Peyer's patch (tissue), 4 donors: ENCODE results near the gene TNS3. TPM values are rescaled to one million over a fixed set of nuclear protein-coding genes. Genes with fewer than 3 reads are reported as not detected.

Experiments
- DNase-seq, 3 donors: peaks; one replicate each; pipeline ENCODE4 v3.0.0-alpha.2; 2017 to 2019
- H3K27ac ChIP-seq, 4 donors: fragments of 200-600 bp; sonication (generic); one replicate each; pipeline ENCODE4 v1.5.1; 2016 to 2019
- H3K27me3 ChIP-seq, 2 donors: fragments of 200-600 bp; sonication (generic); one replicate each; pipeline ENCODE4 v1.5.1; 2019
- H3K36me3 ChIP-seq, 3 donors: fragments of 200-600 bp; sonication (generic); one replicate each; pipeline ENCODE4 v1.5.1; 2016 to 2019
- H3K4me1 ChIP-seq, 4 donors: fragments of 200-600 bp; sonication (generic); one replicate each; pipeline ENCODE4 v1.5.1; 2016 to 2019
- H3K4me3 ChIP-seq, 4 donors: fragments of 200-600 bp; sonication (generic); 1 replicate in 3 of 4; 2 replicates in 1 of 4; pipeline ENCODE4 v1.5.1; 2016 to 2019; ENCODE audit warnings: mild to moderate bottlenecking in 1 of 4
- H3K9me3 ChIP-seq, 4 donors: fragments of 200-600 bp; sonication (generic); one replicate each; pipeline ENCODE4 v1.5.1; 2016 to 2019; ENCODE audit warnings: mild to moderate bottlenecking in 1 of 4
- POLR2A ChIP-seq, 2 donors: fragments of 450-650 bp; IDR thresholded peaks; one replicate each; pipeline ENCODE4 v1.5.1; 2017; ENCODE audit warnings: antibody characterized with exemption in 2 of 2, mild to moderate bottlenecking in 2 of 2, moderate library complexity in 2 of 2
- total RNA-seq, 4 donors: library from RNA; depleted of rRNA; stranded (reverse); fragments of >200 nt; gene quantifications; one replicate each; pipeline ENCODE4 v1.1.0, GENCODE V29; 2016
- TF ChIP-seq, protein P1 (sequence below), 6 experiments: fragments of 450-650 bp in 4 of 6; fragments of 200-600 bp in 2 of 6; sonication (generic) in 1 of 6; IDR thresholded peaks; one replicate each; pipeline ENCODE4 v1.5.1; 2017 to 2019; ENCODE audit warnings: antibody characterized with exemption in 6 of 6, mild to moderate bottlenecking in 3 of 6, moderate library complexity in 1 of 6

Gene TNS3
- total RNA-seq, 4 donors from 2014 or later = 79.5 to 157 (median 112) TPM

- no peak for TF ChIP-seq POLR2A (IDR thresholded peaks at IDR 0.05)
- TF ChIP-seq, protein P1, sequence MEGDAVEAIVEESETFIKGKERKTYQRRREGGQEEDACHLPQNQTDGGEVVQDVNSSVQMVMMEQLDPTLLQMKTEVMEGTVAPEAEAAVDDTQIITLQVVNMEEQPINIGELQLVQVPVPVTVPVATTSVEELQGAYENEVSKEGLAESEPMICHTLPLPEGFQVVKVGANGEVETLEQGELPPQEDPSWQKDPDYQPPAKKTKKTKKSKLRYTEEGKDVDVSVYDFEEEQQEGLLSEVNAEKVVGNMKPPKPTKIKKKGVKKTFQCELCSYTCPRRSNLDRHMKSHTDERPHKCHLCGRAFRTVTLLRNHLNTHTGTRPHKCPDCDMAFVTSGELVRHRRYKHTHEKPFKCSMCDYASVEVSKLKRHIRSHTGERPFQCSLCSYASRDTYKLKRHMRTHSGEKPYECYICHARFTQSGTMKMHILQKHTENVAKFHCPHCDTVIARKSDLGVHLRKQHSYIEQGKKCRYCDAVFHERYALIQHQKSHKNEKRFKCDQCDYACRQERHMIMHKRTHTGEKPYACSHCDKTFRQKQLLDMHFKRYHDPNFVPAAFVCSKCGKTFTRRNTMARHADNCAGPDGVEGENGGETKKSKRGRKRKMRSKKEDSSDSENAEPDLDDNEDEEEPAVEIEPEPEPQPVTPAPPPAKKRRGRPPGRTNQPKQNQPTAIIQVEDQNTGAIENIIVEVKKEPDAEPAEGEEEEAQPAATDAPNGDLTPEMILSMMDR (IDR thresholded peaks at IDR 0.05) = no peak
- DNase-seq = peak in 1 of 3 donors; percentile 42
- no peaks in the 10 kb centered on the region for H3K9me3 ChIP-seq
Measured at GRCh38 chr7:47376991-47377616, 204.8 kb downstream of the TNS3 start.

GRCh38 chr7:47375121-47375938 lies 206.6 kb downstream of the TNS3 start:
- no peak overlapping the region for H3K4me3 ChIP-seq
- H3K4me1 ChIP-seq = peaks cover 0 to 53% (median 4%) of the 10 kb centered on the region in 4 donors
- no peak overlapping the region for H3K27ac ChIP-seq
- peak in 1 of 3 donors; percentile 23 for DNase-seq
- TF ChIP-seq, protein P1 (IDR thresholded peaks at IDR 0.05) = no peak
- TF ChIP-seq POLR2A (IDR thresholded peaks at IDR 0.05) = no peak
- H3K36me3 ChIP-seq = no peaks in the 10 kb centered on the region
- no peaks in the 10 kb centered on the region for H3K9me3 ChIP-seq
- no peaks in the 10 kb centered on the region for H3K27me3 ChIP-seq

More at GRCh38 chr7:47376991-47377616, 204.8 kb downstream of the TNS3 start:
- H3K27ac ChIP-seq = no peak overlapping the region
- no peak overlapping the region for H3K4me3 ChIP-seq
- peaks cover 0 to 54% (median 4%) of the 10 kb centered on the region in 4 donors for H3K4me1 ChIP-seq
- H3K27me3 ChIP-seq = no peaks in the 10 kb centered on the region
- H3K36me3 ChIP-seq = no peaks in the 10 kb centered on the region

DNA sequence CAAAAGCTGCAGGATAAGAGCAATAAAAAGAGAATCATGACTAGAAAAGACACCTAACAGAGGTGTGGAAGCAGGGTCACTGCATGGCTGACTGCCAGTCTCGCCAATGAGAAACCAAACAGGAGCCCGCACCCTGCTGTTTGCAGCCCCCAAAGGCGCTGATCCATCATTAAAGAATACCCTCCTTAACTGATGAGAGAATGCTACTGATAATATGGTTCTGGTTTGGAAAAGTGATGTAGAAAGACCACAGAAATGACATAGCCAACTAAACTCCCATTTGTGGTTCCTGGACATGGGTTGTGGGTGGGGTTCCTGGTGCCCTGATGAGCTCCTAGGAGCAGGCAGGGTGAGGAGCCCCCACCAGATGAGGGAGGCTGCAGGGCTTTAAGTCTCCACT lies 207.4 kb downstream of the TNS3 start:
- no peak overlapping the region for H3K4me3 ChIP-seq
- no peak for DNase-seq
- no peaks in the 10 kb centered on the region for H3K27me3 ChIP-seq
- peaks cover 0 to 48% (median 4%) of the 10 kb centered on the region in 4 donors for H3K4me1 ChIP-seq
- H3K9me3 ChIP-seq = no peaks in the 10 kb centered on the region
- TF ChIP-seq, protein P1 (IDR thresholded peaks at IDR 0.05) = no peak
- TF ChIP-seq POLR2A (IDR thresholded peaks at IDR 0.05) = no peak
- no peaks in the 10 kb centered on the region for H3K36me3 ChIP-seq
- H3K27ac ChIP-seq = peak overlapping the region in 1 of 4 donors; percentile 75

DNA sequence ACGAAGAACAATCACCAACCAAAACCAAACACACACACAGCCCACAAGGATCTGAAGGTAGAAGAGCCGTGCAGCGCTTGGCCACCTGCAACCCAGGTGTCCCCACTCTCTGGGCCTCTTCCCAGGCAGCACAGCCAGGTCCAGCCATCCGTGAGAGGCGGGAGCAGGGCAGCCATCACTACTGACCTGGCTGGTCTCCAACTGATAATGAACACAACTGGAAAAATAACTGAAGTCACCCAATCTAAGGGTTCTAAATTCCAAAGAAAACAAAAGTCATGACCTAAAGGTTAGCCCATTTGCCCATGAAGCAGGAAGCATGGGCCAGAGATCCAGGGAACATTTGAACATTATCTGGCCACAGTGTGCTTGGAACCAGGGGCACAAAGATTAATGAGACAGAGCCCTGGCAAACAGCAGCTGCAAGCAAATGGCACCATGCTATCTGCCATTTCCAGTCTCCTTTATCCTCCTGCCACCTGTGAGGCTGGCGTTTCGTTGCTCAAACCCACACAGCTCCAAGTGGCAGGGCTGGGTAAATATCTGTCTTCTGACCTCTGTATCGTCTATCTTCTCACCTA lies 207.9 kb downstream of the TNS3 start:
- TF ChIP-seq POLR2A (IDR thresholded peaks at IDR 0.05) = no peak
- TF ChIP-seq, protein P1 (IDR thresholded peaks at IDR 0.05) = no peak
- H3K36me3 ChIP-seq = peaks cover 0 to 5% (median 0%) of the 10 kb centered on the region in 3 donors
- peaks cover 0 to 48% (median 4%) of the 10 kb centered on the region in 4 donors for H3K4me1 ChIP-seq
- no peak overlapping the region for H3K4me3 ChIP-seq
- peak overlapping the region in 1 of 4 donors; percentile 75 for H3K27ac ChIP-seq
- no peaks in the 10 kb centered on the region for H3K27me3 ChIP-seq
- DNase-seq = no peak
- no peaks in the 10 kb centered on the region for H3K9me3 ChIP-seq

DNA sequence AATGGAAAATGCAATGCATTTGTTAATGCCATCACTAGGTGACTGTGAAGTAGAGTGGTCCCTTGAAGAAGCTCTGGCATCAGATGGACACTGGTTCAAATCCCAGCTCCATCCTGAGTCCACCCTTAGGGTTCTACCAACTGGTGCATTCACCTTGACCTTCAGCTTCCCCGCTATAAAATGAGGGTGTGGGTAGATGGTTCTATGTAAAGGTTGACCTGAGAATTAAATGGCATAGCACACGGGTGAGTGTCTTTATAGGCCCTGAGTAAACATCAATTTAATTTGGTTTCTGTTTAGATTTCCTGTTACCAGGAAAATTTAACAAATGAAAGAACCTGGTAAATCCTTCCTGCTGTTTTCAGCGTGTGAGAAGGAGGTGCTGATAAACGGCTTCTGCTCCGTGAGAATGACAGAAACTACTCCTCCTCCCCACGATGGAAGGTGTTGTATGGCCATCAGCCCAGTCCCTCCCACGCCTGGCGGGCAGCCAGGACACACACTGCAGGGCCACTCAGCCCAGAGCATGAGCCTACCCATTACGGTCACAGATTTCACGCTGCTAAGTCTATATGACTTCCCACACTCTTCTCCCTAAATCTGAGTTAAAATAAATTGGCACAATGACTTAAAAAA lies 210.1 kb downstream of the TNS3 start:
- H3K4me3 ChIP-seq = no peak overlapping the region
- peak in 1 of 2 donors; percentile 42 for TF ChIP-seq POLR2A (IDR thresholded peaks at IDR 0.05)
- TF ChIP-seq, protein P1 (IDR thresholded peaks at IDR 0.05) = no peak
- H3K27ac ChIP-seq = peak overlapping the region in 3 of 4 donors; percentile 30 to 75 (median 73)
- no peaks in the 10 kb centered on the region for H3K27me3 ChIP-seq
- no peaks in the 10 kb centered on the region for H3K9me3 ChIP-seq
- DNase-seq = peak in 2 of 3 donors; percentile 91 to 92
- peaks cover 0 to 26% (median 0%) of the 10 kb centered on the region in 3 donors for H3K36me3 ChIP-seq
- H3K4me1 ChIP-seq = peaks cover 0 to 41% (median 4%) of the 10 kb centered on the region in 4 donors
